ENCODE results near the gene ZNF830. TPM values are rescaled to one million over a fixed set of nuclear protein-coding genes. Genes with fewer than 3 reads are reported as not detected.

The ZNF830 gene
- total RNA-seq, 1 experiment from 2014 or later, result 19.2 TPM

DNA sequence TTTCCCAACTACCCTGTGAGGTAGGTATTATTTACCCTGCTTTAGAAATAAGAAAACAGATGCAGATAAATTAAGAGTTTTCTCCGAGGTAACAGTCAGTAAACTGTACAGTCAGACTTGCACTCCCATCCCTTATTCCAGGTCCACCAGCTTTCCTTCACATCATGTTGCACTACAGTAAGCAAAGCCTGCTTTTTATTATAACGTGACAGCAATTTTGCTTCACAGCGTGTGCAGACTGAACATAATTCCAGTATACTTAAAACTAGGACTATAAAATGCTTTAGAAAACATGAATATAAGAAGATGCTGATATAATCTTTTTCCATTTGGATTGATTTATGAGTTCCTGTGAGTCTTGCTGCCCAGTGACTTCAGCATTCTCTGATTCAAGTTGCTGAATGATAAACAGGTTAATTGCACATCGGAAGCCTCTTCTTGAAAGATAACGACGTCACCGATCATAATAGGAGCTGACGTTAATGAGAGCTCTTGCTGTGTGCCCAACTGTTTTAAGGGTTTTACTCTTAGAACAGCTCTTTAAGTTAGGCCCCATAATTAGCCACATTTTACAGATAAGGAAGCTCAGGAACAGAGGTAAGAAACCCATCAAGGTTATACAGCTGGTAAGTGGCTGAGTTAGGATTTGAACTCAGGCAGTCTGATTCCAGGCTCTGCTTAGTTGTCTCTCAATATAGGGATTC lies 20.4 kb downstream of the ZNF830 start:
- Histone ChIP-seq H3K18ac (ENCODE audit: insufficient read length, low read depth, low read length) (no peak overlapping the region), H2BK15ac (ENCODE audit: low read depth, low read length) (no peak overlapping the region), H2AK5ac (ENCODE audit: insufficient read length, low read length) (no peak overlapping the region), H3K14ac (ENCODE audit: insufficient read depth, low read length) (no peak overlapping the region), H3K9me3 (ENCODE audit: control insufficient read depth, low read depth, low read length) (no peaks in the 10 kb centered on the region), H3K79me2 (ENCODE audit: insufficient read depth, low read length) (peaks cover 10% of the 10 kb centered on the region), H2BK120ac (ENCODE audit: low read depth, low read length, poor library complexity, severe bottlenecking) (no peak overlapping the region), H3K4me1 (ENCODE audit: insufficient read depth, low read length) (no peaks in the 10 kb centered on the region), H3K79me1 (ENCODE audit: insufficient read depth, low read depth, low read length, poor library complexity, severe bottlenecking) (peaks cover 18% of the 10 kb centered on the region), H2BK5ac (ENCODE audit: insufficient read length, low read length) (no peak overlapping the region), H4K8ac (replicated peaks; ENCODE audit: insufficient read length, low read depth, low read length) (no peak overlapping the region), H3K4me2 (ENCODE audit: insufficient read depth, insufficient read length, low read length) (peak overlapping the region; percentile 90), H2AFZ (ENCODE audit: low read length) (no peak overlapping the region), H3K23me2 (ENCODE audit: insufficient read length, low read depth, low read length, poor library complexity, severe bottlenecking) (no peaks in the 10 kb centered on the region), H3K23ac (ENCODE audit: insufficient read length, low read depth, low read length) (no peak overlapping the region), H3K4ac (ENCODE audit: low read depth, low read length) (no peak overlapping the region; the same call in 1 of the 2 replicates), H4K91ac (ENCODE audit: insufficient read length, low read depth, low read length) (no peak overlapping the region), H3K9ac (ENCODE audit: extremely low read depth, insufficient read length, low read length) (peak overlapping the region; percentile 82), H3K27ac (ENCODE audit: insufficient read length, low read depth, low read length) (no peak overlapping the region), H3T11ph (ENCODE audit: low read length) (no peak overlapping the region), H3K27me3 (ENCODE audit: insufficient read depth, low read length) (no peaks in the 10 kb centered on the region), H4K5ac (ENCODE audit: insufficient read length, low read depth, low read length) (no peak overlapping the region), H2BK20ac (ENCODE audit: low read depth, low read length, poor library complexity, severe bottlenecking) (no peak overlapping the region), H2BK12ac (ENCODE audit: insufficient read length, low read depth, low read length) (no peak overlapping the region), H3K56ac (ENCODE audit: insufficient read length, low read depth, low read length) (no peak overlapping the region), H4K20me1 (ENCODE audit: control insufficient read depth, insufficient read depth, insufficient read length) (no peaks in the 10 kb centered on the region)
- Mint-ChIP-seq H3K9me3 (no peaks in the 10 kb centered on the region; a peak in 1 of 5 replicates), H3K27me3 (ENCODE audit: low read depth) (no peaks in the 10 kb centered on the region; the same call in none of the 2 replicates), H3K4me3 (peak overlapping the region; percentile 87 to 90), H3K36me3 (ENCODE audit: insufficient read depth in 1 of 3, low read depth in 3 of 3) (peaks cover 21 to 45% (median 38%) of the 10 kb centered on the region in 3 experiments), H3K4me1 (peaks cover 26 to 35% of the 10 kb centered on the region in 2 experiments), H3K27ac (peak overlapping the region; percentile 81 to 96 (median 94))
- TF ChIP-seq, protein P1, sequence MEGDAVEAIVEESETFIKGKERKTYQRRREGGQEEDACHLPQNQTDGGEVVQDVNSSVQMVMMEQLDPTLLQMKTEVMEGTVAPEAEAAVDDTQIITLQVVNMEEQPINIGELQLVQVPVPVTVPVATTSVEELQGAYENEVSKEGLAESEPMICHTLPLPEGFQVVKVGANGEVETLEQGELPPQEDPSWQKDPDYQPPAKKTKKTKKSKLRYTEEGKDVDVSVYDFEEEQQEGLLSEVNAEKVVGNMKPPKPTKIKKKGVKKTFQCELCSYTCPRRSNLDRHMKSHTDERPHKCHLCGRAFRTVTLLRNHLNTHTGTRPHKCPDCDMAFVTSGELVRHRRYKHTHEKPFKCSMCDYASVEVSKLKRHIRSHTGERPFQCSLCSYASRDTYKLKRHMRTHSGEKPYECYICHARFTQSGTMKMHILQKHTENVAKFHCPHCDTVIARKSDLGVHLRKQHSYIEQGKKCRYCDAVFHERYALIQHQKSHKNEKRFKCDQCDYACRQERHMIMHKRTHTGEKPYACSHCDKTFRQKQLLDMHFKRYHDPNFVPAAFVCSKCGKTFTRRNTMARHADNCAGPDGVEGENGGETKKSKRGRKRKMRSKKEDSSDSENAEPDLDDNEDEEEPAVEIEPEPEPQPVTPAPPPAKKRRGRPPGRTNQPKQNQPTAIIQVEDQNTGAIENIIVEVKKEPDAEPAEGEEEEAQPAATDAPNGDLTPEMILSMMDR (conservative IDR thresholded peaks at IDR 0.05), result no peak
- WGBS (ENCODE audit: extremely low coverage, insufficient read length, low lambda C conversion rate), result no CpG with 5 or more reads among the region's 8 CpGs
- no peak for DNase-seq
